NCI-H2171 treated with DMSO at 0.1 percent for 48 hours (cell line): Measurements from ENCODE around the gene CORO2B.

Source experiments
- DNase-seq: peaks from one replicate; lab custom pipeline; 2025; lab: John Stamatoyannopoulos, UW

The CORO2B gene

DNA sequence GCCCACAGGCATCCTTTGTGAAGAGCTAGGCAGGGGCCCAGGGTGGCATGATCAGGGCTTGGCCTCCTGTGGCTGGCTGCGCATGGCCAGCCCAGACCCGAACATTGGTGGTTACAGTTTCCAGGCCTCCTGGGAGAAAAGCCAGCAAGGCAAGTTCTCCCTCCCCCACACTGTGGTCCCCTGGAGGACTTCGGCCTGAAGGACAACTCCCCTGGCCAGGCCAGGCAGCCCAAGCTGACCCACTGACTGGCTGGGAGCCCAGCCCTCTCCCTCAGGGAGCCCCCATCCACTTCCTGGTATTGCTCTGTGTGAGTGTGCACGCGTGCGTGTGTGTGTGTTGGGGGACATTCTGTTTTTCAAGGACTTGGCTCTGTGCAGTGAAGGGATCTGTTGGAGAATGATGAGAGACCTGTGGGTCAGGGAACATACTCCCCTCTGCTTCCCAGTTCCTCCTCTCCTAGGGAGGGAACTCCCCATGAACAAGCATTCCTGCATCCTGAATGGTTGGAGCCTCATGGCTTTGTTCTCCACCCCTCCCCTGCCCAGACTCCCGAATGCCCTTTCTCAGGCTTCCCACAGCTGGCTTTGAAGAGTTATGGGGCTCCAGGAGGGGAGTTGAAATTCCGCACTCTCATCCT, 29.5 kb downstream of the CORO2B start:
- DNase-seq: no peak

GRCh38 chr15:68608844-68609232, 30.0 kb downstream of the CORO2B start:
- DNase-seq: no peak

DNA sequence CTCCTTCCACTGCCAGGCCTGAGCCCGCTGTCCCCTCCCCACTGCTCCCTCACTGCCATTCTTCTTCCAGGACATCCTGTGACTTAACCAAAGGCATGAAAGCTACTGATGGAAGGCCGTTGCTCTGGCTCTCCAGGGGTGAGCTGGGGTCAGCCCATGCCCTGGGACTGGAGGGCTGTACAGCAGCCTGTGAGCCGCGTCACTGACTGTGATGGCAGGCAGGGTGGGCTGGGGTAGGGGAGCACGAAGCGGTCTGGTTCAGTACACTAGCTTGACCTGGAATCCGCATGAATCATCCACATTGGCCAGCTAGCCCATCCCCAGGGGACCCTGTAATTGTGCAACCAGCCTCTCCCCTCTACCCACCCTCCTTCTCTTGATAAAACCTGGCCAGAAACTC, 30.8 kb downstream of the CORO2B start:
- no peak for DNase-seq

DNA sequence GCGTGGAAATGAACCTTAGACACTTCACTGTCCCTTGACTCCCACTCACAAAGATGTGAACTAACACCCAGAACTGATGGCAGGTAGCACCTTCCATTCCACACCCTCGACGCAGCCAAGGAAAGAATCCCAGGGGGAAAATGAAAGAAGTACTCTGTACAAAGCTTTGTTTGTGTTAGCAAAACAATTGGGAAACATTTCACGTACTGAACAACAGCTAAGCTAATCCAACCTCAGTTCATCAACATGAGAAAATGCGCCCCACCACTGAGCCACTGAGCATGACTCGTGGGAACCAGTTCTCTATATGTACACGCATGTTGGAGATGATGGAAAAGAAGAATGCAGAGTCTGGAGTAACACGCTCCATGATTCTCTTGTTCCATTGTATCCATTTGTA, 32.0 kb downstream of the CORO2B start:
- DNase-seq: no peak

DNA sequence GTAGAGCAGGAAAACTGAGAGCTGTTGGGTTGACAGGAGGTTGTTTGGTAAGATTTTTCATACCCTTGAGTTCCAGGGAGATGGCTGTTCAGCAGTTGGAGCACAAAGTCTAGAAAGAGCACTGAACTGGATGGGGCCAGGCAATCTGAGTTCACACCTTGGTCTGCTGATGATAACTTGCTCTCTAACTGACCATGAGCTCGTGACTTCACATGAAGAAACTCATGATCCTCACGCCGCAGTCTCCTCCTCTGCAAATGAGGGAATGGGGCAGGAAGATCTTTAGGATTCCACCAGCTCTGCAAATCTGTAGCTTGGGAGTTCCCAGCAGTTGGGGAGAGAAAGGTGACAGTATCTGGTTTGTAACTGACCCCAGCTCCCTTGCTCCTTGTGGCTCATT, 33.7 kb downstream of the CORO2B start:
- no peak for DNase-seq

DNA sequence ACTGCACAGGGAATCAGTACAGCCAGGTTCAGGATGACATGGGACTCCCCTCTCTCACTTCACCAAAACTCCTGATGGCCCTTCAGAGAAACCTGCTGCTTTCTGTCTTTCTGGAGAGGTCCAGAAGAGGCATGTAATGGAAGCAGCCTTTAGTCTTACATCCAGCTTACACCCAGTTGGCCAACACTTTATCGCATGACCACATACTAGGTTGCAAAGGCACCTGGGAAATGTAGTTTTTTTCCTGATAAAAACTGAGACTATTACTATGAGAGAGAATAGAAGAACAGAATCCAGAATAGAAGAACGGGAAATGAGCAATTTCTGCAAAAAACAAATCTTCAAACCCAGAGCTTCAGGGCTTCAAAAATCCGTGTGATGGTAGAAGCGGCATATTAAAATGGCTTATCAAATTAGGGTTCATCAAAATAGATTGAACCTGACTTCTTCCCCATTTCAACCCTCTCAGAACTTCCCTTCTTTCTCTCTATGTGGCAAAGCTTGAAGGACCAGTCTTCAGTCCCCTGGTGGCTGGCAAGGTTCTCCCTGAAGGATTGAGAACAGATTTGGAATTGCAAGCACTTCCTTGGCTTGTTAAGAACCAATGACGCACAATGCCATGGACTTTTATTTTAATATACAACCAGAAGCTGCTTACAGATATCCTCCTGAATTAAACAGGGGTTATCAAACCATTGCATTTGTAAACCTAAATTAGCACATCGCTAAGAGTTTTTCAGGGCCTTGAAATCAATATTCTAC, 34.4 kb downstream of the CORO2B start:
- no peak for DNase-seq

DNA sequence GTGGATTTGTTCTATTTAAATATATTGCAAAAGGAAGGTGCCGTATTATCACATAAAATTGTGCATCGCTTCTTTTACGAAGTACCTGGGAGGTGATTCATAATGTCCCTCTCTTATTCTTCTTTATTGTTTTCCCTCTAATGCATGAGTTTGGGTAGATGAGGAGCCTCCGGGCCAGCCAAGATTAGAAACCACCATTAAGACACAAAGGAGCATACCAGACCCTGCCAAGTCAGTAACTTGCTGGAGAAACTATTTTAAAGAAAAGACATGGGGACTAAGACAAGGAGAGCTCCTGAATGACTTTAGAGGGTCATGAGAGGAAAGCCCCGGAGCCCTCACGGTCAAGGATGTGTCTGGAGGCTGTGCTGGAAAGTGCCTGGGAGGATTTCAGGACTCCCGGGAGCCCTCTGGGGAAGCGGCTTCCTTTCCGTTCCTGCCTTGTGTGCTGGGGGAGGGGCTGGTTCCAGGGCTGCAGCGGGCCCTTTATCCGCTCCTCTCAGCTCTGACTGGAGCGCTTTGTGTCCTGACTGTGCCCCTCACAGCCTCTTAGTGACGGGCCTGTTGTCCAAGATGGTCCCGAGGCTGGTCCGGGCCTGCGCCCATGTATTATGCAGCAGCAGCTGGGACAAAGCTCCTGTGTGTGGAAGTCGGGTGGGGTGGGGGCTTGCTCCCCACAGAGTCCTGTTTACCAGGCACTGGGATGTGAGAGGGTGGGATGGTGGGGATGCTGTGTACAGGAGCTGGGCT, 35.7 kb downstream of the CORO2B start:
- DNase-seq: no peak

- DNase-seq: no peak
Measured at GRCh38 chr15:68615301-68615700, 36.5 kb downstream of the CORO2B start.

DNA sequence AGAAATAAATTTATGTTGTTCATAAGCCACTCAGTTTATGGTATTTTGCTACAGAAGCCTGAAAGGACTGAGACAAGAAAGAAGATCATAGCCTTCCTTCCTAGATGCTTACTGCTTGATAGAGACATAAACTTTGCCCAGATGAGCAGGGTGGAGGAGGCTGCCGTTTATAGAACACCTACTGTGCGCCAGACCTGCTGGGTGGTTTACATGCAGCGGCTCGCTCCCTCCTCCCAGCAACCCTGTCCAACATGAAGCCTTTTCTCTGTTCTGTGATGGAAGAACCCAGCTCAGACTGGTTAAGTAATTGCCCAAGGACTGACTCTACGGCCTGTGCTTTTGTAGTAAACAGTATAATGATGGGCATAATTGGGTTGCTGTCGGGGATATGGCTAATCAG, 37.0 kb downstream of the CORO2B start:
- DNase-seq: no peak

DNA sequence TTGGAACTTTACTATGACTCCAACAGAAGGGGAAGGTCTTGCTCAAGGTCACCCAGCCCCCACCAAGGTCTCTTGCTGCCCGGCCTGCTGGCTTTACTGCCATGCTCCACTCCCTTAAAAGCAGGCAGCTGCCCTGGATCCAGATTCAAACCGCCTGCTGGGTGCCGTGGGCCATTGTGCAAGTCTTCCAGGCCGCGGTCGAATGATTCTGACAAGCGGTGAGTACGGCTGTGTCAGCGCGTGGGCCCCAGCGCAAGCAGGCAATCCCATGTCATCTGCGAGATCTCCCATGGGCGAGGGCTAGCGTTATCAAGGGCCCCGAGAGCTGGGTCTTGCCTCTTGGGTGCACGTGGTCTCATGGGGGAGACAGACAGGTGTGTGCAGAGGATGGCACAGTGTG, 37.6 kb downstream of the CORO2B start:
- DNase-seq: no peak

DNA sequence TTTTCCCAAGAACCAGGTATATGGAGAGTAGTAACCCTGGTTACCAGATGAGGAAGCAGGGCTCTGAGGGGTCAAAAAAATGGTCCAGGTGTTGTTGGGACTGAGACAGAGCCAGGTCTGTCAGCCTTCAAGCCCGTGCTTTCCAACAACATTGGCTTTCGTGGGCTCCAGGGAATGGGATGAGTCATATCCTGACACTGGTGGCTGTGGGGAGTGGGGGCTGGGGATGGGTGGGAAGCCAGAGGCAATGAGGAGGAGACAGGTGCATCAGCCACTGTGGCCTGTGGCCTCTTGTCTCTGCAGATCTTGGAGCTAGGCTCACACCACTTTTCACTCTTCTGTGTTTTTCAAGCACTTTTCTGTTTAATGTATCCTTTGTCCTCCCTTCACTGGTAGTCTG, 38.2 kb downstream of the CORO2B start:
- DNase-seq: peak; percentile 32

DNA sequence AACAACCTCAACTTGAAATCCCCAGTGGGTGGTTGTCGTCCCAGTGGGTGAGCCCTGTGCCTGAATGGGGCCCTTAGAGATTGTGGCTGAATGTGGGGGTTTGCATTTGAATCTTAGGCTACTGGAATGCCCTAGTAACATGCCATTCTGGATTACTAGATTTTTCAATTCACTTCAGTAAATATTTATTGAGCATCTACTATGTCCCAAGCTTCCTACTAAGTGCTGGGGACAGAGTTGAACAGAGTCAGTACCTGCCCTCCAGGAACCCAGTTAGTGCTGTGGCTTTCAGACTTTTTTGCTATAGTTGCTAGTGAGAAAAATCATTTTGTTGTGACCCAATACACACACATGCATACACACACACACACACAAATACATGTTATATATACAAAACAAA, 39.0 kb downstream of the CORO2B start:
- no peak for DNase-seq

- peak; percentile 97 for DNase-seq
Measured at GRCh38 chr15:68618394-68618793, 39.6 kb downstream of the CORO2B start.

GRCh38 chr15:68618908-68619698, 40.3 kb downstream of the CORO2B start:
- peak; percentile 36 for DNase-seq

DNA sequence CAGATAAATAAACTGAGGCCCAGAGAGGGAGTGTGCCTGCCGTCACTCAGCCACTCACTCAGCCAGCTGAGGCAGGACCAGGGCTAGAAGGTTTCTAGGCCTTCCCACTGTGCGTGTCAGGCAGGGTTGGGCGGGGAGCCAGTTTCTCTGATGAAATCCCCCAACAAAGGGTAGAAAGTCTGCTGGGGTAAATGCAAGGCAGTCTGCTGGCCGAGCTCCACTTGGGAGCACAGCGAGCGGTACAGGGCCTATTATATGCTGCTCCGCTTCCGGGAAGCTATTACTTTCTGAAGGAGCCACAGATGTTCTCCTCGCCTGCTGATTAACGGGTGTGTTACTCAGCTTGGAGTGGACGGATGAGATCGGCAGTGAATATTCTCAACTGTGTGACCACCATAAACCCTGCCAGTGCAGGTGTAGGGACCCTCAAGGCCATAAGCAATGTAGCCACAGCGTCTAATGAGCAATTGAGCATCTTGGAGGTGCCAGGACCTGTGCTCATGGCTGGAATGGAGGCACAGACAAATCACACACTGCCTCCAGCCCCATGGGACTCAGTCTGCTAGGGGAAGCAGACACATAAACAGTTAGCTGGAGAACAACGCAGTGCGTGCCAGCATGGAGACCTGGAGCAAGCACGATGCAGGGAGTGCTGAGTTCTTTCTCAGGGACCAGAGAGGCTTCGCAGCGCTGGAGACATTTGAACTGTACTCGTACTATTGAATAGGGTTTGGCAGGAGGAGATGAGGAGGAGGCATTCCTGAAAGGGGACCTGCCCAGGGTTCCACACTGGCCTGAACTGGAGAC, 42.1 kb downstream of the CORO2B start:
- DNase-seq: peak; percentile 97

- DNase-seq: no peak
Measured at GRCh38 chr15:68621535-68621934, 42.7 kb downstream of the CORO2B start.

DNA sequence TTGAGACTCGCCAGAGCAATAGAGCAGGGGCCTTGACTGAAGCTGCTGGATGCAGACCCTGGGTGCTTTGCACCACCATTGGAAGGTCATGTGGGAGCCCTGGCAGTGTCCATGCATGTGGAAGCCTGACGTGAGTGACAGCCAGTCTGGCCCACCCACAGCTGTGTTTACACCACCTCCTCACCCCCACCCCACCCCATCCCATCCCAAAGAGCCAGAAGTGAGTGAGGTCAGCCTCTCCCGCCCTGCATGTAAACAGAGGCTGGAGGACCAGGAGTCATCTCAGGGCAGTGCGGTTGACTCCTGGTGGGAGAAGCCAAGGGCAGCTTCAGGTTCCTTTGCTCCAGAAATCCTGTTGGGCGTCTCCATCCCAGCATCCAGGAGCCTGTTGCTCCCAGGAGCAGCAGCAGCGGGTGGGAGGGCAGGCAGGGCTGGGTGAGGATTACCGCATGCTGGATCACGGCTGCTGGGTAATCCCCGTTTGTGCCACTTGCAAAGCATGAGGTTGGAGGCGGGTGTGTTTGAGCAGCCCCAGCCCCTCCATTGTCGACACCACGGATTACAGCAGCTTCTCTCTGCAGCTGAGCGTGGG, 44.6 kb downstream of the CORO2B start:
- no peak for DNase-seq

- DNase-seq: no peak
Measured at GRCh38 chr15:68625853-68626252, 47.1 kb downstream of the CORO2B start.

DNA sequence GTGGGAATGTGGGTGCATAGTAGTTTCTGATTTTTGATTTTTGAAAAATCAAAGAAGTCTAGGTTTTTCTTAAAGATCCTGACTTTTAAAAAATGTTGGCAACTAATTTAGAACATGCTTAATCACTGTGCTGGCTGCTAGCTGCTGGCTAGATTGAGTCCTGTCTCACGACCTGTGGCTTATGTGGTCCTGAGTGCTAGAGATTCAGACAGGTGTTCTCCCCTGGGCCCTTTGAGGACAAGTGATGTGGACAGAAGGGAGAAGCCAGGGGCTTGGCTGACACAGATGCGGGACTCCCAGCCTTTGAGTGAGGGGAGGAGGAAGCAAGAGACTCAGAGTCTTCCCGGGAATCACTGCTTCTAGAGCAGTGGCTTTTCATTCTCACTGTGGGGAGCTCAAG, 47.5 kb downstream of the CORO2B start:
- DNase-seq: no peak

DNA sequence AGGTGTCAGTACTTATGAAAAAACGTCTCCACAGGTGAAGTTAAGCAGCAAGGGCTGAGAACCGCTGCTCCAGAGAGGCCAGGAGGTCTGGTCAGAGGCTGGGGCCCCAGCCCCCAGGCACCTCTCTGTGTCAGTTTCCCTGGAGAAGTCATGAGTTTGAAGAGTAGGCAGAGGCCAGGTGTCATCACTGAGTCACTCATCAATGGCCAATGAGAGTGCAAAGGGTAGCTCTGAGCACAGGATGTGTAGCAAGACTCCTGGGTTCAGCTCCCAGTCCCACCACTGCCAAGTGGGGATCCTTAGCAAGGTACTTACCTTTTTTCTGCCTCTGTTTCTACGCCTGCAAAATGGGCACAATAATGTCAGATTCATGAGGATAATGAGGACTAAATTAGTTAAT, 47.9 kb downstream of the CORO2B start:
- no peak for DNase-seq

- DNase-seq: no peak
Measured at GRCh38 chr15:68627476-68627875, 48.7 kb downstream of the CORO2B start.
